HCT116 (cell line): Measurements from ENCODE around the gene HORMAD2. TPM values are rescaled to one million over a fixed set of nuclear protein-coding genes. Genes with fewer than 3 reads are reported as not detected.

Experiments
- ATAC-seq: fragments of 200-7000 bp; cut with Tn5 transposase; 2 replicates; pipeline ENCODE4 v1.9.1; 2020; ENCODE audit warnings: mild to moderate bottlenecking, moderate library complexity
- BruUV-seq: library from RNA; stranded (reverse); fragments of 400-500 nt; replicated peaks from 2 replicates; lab custom pipeline; 2021; lab: Mats Ljungman, UMichigan
- CTCF ChIA-PET: fragments of 300-600 bp; sonication (Branson Sonifier 250); formaldehyde crosslinking; loops from one replicate; lab custom pipeline; 2021; ENCODE audit warnings: antibody characterized with exemption; lab: Charles Lee
- POLR2A ChIA-PET: fragments of 300-600, 350-600 bp; sonication (Branson Sonifier 250); formaldehyde crosslinking; loops from one replicate; lab custom pipeline; 2021; ENCODE audit warnings: antibody characterized with exemption; lab: Charles Lee
- RAD21 ChIA-PET, 2 experiments: fragments of 300-600 bp; sonication (Branson Sonifier 250); formaldehyde crosslinking; loops; one replicate each; lab custom pipeline; 2023; ENCODE audit warnings: low total read pairs in 2 of 2; ENCODE audit not compliant: uncharacterized antibody in 2 of 2, unreplicated experiment in 2 of 2, low non-redundant PET in 1 of 2; lab: Charles Lee
- DNase-seq: peaks from one replicate; pipeline ENCODE4 v3.0.0-alpha.2; 2010; ENCODE audit warnings: low read depth, low spot score
- H2AFZ ChIP-seq: fragments of 200-600 bp; shearing (Covaris generic), sonication (generic); 2 replicates; pipeline ENCODE4 v1.6.1; 2017; ENCODE audit warnings: low read depth, mixed run types, mixed read lengths, antibody characterized with exemption, low read length; ENCODE audit not compliant: poor library complexity, severe bottlenecking
- H3K27ac ChIP-seq: 2 replicates; pipeline ENCODE4 v1.5.1; 2012; ENCODE audit warnings: low read depth, low read length
- H3K27me3 ChIP-seq: fragments of 200-600 bp; sonication (generic); 2 replicates; pipeline ENCODE4 v1.6.1; 2016; ENCODE audit warnings: mixed run types, low read length, mixed read lengths; ENCODE audit not compliant: insufficient read depth
- H3K36me3 ChIP-seq, 2 experiments: fragments of 200-500 bp in 1 of 2; fragments of 200-600 bp in 1 of 2; sonication (Bioruptor generic) in 1 of 2; sonication (generic) in 1 of 2; 2 replicates each; pipeline versions ENCODE4 v1.5.1 to v1.6.1; 2014 to 2016; ENCODE audit warnings: low read length in 2 of 2, inconsistent platforms in 1 of 2, mixed read lengths in 1 of 2, mixed run types in 1 of 2; ENCODE audit not compliant: insufficient read depth in 2 of 2, control insufficient read depth in 1 of 2
- H3K4me1 ChIP-seq, 2 experiments: fragments of 200-600 bp in 1 of 2; sonication (generic) in 1 of 2; 2 replicates each; pipeline versions ENCODE4 v1.5.1 to v1.6.1; 2012 to 2017; ENCODE audit warnings: low read length in 2 of 2, inconsistent platforms in 1 of 2, mild to moderate bottlenecking in 1 of 2, mixed read lengths in 1 of 2, mixed run types in 1 of 2, moderate library complexity in 1 of 2; ENCODE audit not compliant: insufficient read depth in 2 of 2, control insufficient read depth in 1 of 2
- H3K4me2 ChIP-seq: fragments of 200-600 bp; sonication (generic); 2 replicates; pipeline ENCODE4 v1.6.1; 2017; ENCODE audit warnings: mixed run types, low read length, mixed read lengths
- H3K4me3 ChIP-seq, 2 experiments: fragments of 200-600 bp in 1 of 2; sonication (generic) in 1 of 2; replicated peaks in 1 of 2; 2 replicates each; pipeline ENCODE4 v1.5.1; 2011 to 2016; ENCODE audit warnings: low read length in 2 of 2, control low read depth in 1 of 2, low read depth in 1 of 2, mild to moderate bottlenecking in 1 of 2, mixed read lengths in 1 of 2, mixed run types in 1 of 2
- H3K79me2 ChIP-seq: fragments of 200-600 bp; sonication (generic); 2 replicates; pipeline ENCODE4 v1.6.1; 2017; ENCODE audit warnings: mild to moderate bottlenecking, mixed run types, low read length, moderate library complexity, mixed read lengths; ENCODE audit not compliant: insufficient read depth
- H3K9ac ChIP-seq: fragments of 200-600 bp; sonication (generic); 2 replicates; pipeline ENCODE4 v1.6.1; 2016; ENCODE audit warnings: low read length, mixed read lengths
- H3K9me2 ChIP-seq: fragments of 200-600 bp; sonication (generic), shearing (Covaris generic); 2 replicates; pipeline ENCODE4 v1.6.1; 2017; ENCODE audit warnings: mixed run types, mild to moderate bottlenecking, moderate library complexity; ENCODE audit not compliant: insufficient read depth
- H3K9me3 ChIP-seq, 2 experiments: fragments of 200-500 bp in 1 of 2; fragments of 200-600 bp in 1 of 2; sonication (Bioruptor generic) in 1 of 2; sonication (generic) in 1 of 2; 2 replicates each; pipeline ENCODE4 v1.6.1; 2014 to 2017; ENCODE audit warnings: low read length in 2 of 2, mixed read lengths in 2 of 2, inconsistent platforms in 1 of 2, low read depth in 1 of 2, mild to moderate bottlenecking in 1 of 2, mixed run types in 1 of 2, moderate library complexity in 1 of 2; ENCODE audit not compliant: control insufficient read depth in 1 of 2, insufficient read depth in 1 of 2
- H4K20me1 ChIP-seq: fragments of 200-600 bp; sonication (generic), shearing (Covaris generic); 2 replicates; pipeline ENCODE4 v1.6.1; 2017; ENCODE audit warnings: mixed run types, mild to moderate bottlenecking, moderate library complexity; ENCODE audit not compliant: insufficient read depth
- ATF3 ChIP-seq: IDR thresholded peaks from 2 replicates; pipeline ENCODE4 v1.6.1; 2012
- CBX3 ChIP-seq: IDR thresholded peaks from 2 replicates; pipeline ENCODE4 v1.6.1; 2012; ENCODE audit warnings: low read depth
- CEBPB ChIP-seq: IDR thresholded peaks from 2 replicates; pipeline ENCODE4 v1.6.1; 2012; ENCODE audit warnings: low read depth
- EGR1 ChIP-seq: IDR thresholded peaks from 2 replicates; pipeline ENCODE4 v1.6.1; 2012; ENCODE audit warnings: low read depth
- ELF1 ChIP-seq: IDR thresholded peaks from 2 replicates; pipeline ENCODE4 v1.6.1; 2012; ENCODE audit warnings: low read depth, borderline replicate concordance
- EZH2phosphoT487 ChIP-seq: fragments of 200-600 bp; IDR thresholded peaks from 2 replicates; pipeline ENCODE4 v1.6.1; 2018; ENCODE audit warnings: antibody characterized with exemption, borderline replicate concordance
- FOSL1 ChIP-seq: IDR thresholded peaks from 2 replicates; pipeline ENCODE4 v1.6.1; 2012; ENCODE audit warnings: low read depth
- JUND ChIP-seq: IDR thresholded peaks from 2 replicates; pipeline ENCODE4 v1.6.1; 2012
- POLR2A ChIP-seq: IDR thresholded peaks from 2 replicates; pipeline ENCODE4 v1.7.0; 2011; ENCODE audit warnings: borderline replicate concordance; ENCODE audit not compliant: insufficient read depth, insufficient read length; ENCODE audit errors: extremely low read depth
- RAD21 ChIP-seq: IDR thresholded peaks from 2 replicates; pipeline ENCODE4 v1.6.1; 2012; ENCODE audit warnings: low read depth, mild to moderate bottlenecking
- REST ChIP-seq: IDR thresholded peaks from 2 replicates; pipeline ENCODE4 v1.6.1; 2012; ENCODE audit warnings: low read depth
- SP1 ChIP-seq: IDR thresholded peaks from 2 replicates; pipeline ENCODE4 v1.6.1; 2012; ENCODE audit warnings: low read depth
- SRF ChIP-seq: IDR thresholded peaks from 2 replicates; pipeline ENCODE4 v1.6.1; 2012; ENCODE audit warnings: low read depth
- TCF7L2 ChIP-seq: IDR thresholded peaks from 2 replicates; pipeline ENCODE4 v1.7.0; 2011; ENCODE audit warnings: borderline replicate concordance, inconsistent platforms; ENCODE audit not compliant: insufficient read depth, insufficient read length; ENCODE audit errors: extremely low read depth
- YY1 ChIP-seq: IDR thresholded peaks from 2 replicates; pipeline ENCODE4 v1.6.1; 2011; ENCODE audit warnings: low read length, low read depth, moderate library complexity, mild to moderate bottlenecking; ENCODE audit not compliant: insufficient replicate concordance; ENCODE audit errors: extremely low read depth
- ZNF274 ChIP-seq: fragments of 200-500 bp; sonication (Bioruptor generic); IDR thresholded peaks from 2 replicates; pipeline ENCODE4 v1.6.1; 2014; ENCODE audit warnings: mild to moderate bottlenecking, low read depth, low read length, inconsistent platforms
- intact Hi-C: fragments of 100-400 bp; cut with micrococcal nuclease; formaldehyde crosslinking; loops from 2 replicates; pipeline ENCODE4 v1.10.0; 2022
- total RNA-seq: library from RNA; stranded (reverse); gene quantifications from one replicate; pipeline ENCODE4 v1.2.1, GENCODE V29; 2021; ENCODE audit not compliant: unreplicated experiment

Gene HORMAD2
- total RNA-seq, 1 experiment from 2014 or later, result not detected

- Histone ChIP-seq H3K9me2 (no peaks in the 10 kb centered on the region), H3K36me3 (no peaks in the 10 kb centered on the region), H2AFZ (no peak overlapping the region), H3K4me1 (no peaks in the 10 kb centered on the region), H3K27ac (no peak overlapping the region), H4K20me1 (no peaks in the 10 kb centered on the region), H3K79me2 (no peaks in the 10 kb centered on the region), H3K27me3 (peaks cover 21% of the 10 kb centered on the region), H3K4me3 (no peak overlapping the region), H3K9ac (no peak overlapping the region), H3K4me2 (no peak overlapping the region), H3K9me3 (no peaks in the 10 kb centered on the region; a peak in 1 of 4 replicates)
- CTCF ChIA-PET, result no interaction called here
- RAD21 ChIA-PET, result no interaction called here
- intact Hi-C loops, result no loop called here
- BruUV-seq, result no TSS peak
- POLR2A ChIA-PET, result no interaction called here
- TF ChIP-seq JUND, result no peak
- DNase-seq, result no peak
- ATAC-seq, result no peak
Measured at GRCh38 chr22:30074994-30075393, 5.3 kb upstream of the HORMAD2 start.

- no peak for ATAC-seq
- no peak overlapping the region for H3K27ac ChIP-seq
- H3K4me2 ChIP-seq, result no peak overlapping the region
- TF ChIP-seq SP1 (no peak), EZH2phosphoT487 (no peak), YY1 (no peak), ELF1 (no peak), SRF (no peak), TCF7L2 (no peak), EGR1 (no peak), REST (no peak), POLR2A (no peak), CBX3 (no peak), ZNF274 (no peak), CEBPB (no peak), ATF3 (no peak), JUND (no peak), RAD21 (no peak), FOSL1 (no peak)
- DNase-seq, result no peak
- H3K9ac ChIP-seq, result no peak overlapping the region
- no peaks in the 10 kb centered on the region for H3K36me3 ChIP-seq
- H4K20me1 ChIP-seq, result no peaks in the 10 kb centered on the region
- intact Hi-C loops, result no loop called here
- H2AFZ ChIP-seq, result no peak overlapping the region
- no peak overlapping the region for H3K4me3 ChIP-seq
- H3K27me3 ChIP-seq, result peaks cover 21% of the 10 kb centered on the region
- no peaks in the 10 kb centered on the region for H3K9me2 ChIP-seq
- no peaks in the 10 kb centered on the region for H3K79me2 ChIP-seq
- ChIA-PET CTCF (interaction anchor here (2.6 kb wide), 1 partner anchor 11 kb away, joined by 12 read pairs; no protein-coding TSS in a partner anchor), POLR2A (no interaction called here), RAD21 (no interaction called here)
- no TSS peak for BruUV-seq
- H3K4me1 ChIP-seq, result no peaks in the 10 kb centered on the region
- H3K9me3 ChIP-seq, result no peaks in the 10 kb centered on the region; a peak in 1 of 4 replicates
Measured at GRCh38 chr22:30077279-30077880, 2.9 kb upstream of the HORMAD2 start.
